Right hindlimb (tissue), 1 donor: Measurements from ENCODE around the gene MSRB1.

Experiments used
- DNase-seq: peaks from one replicate; pipeline ENCODE4 v3.0.0-alpha.2; 2018

MSRB1 gene

GRCh38 chr16:1942810-1943726 is at the start of gene MSRB1:
Gene MSRB1 (minus strand): TSS chr16:1943199. CDS start chr16:1943156, 43 bp downstream.
- peak; percentile 99 for DNase-seq

GRCh38 chr16:1991948-1992703 is 49.1 kb upstream of the MSRB1 start:
- DNase-seq = peak; percentile 95

GRCh38 chr16:1991588-1991947 is 48.6 kb upstream of the MSRB1 start:
- no peak for DNase-seq

- no peak for DNase-seq
Observed at GRCh38 chr16:1991135-1991551, 48.1 kb upstream of the MSRB1 start.

GRCh38 chr16:1990351-1991134 is 47.5 kb upstream of the MSRB1 start:
- DNase-seq = no peak

GRCh38 chr16:1990101-1990350 is 47.0 kb upstream of the MSRB1 start:
- DNase-seq = no peak

- DNase-seq = no peak
Observed at GRCh38 chr16:1989209-1990100, 46.5 kb upstream of the MSRB1 start, which contains the start of gene SYNGR3. Gene SYNGR3 (plus strand): TSS chr16:1989970. CDS start chr16:1990103, 133 bp downstream.

- DNase-seq = no peak
Observed at GRCh38 chr16:1987198-1987597, 44.2 kb upstream of the MSRB1 start.

GRCh38 chr16:1985466-1986150 is 42.6 kb upstream of the MSRB1 start:
- no peak for DNase-seq

GRCh38 chr16:1984347-1985225 is 41.6 kb upstream of the MSRB1 start:
- no peak for DNase-seq

- DNase-seq = peak; percentile 95
Observed at GRCh38 chr16:1983544-1984346, 40.7 kb upstream of the MSRB1 start, which contains the start of gene GFER. Gene GFER (plus strand): TSS chr16:1984193. CDS start chr16:1984219, 26 bp downstream.

- no peak for DNase-seq
Observed at GRCh38 chr16:1982991-1983543, 40.1 kb upstream of the MSRB1 start.

- DNase-seq = peak; percentile 58
Observed at GRCh38 chr16:1982013-1982433, 39.0 kb upstream of the MSRB1 start.

GRCh38 chr16:1981398-1981836 is 38.4 kb upstream of the MSRB1 start, which contains the start of gene NOXO1:
Gene NOXO1 (minus strand): TSS chr16:1981469. CDS start chr16:1981179, 290 bp downstream.
- no peak for DNase-seq

- DNase-seq = no peak
Observed at GRCh38 chr16:1980770-1981087, 37.7 kb upstream of the MSRB1 start.

- DNase-seq = no peak
Observed at GRCh38 chr16:1980030-1980769, 37.2 kb upstream of the MSRB1 start.

GRCh38 chr16:1979271-1980029 is 36.5 kb upstream of the MSRB1 start:
- DNase-seq = no peak
